GM12891 (cell line): ENCODE results near the gene MAX.

Source experiments
- DNase-seq: peaks from one replicate; pipeline ENCODE4 v3.0.0; 2011; ENCODE audit warnings: low spot score; ENCODE audit not compliant: insufficient read length
- FAIRE-seq: peaks from 2 replicates; lab custom pipeline; 2011; peaks lifted over from hg19 to GRCh38; lab: Jason Lieb, UNC
- PAX5 ChIP-seq: IDR thresholded peaks from 2 replicates; pipeline ENCODE4 v1.6.1; 2011; ENCODE audit warnings: low read length, moderate library complexity, mild to moderate bottlenecking; ENCODE audit not compliant: insufficient read depth, severe bottlenecking
- POLR2A ChIP-seq: IDR thresholded peaks from 2 replicates; pipeline ENCODE4 v1.6.1; 2011; ENCODE audit warnings: low read depth, low read length, control low read depth
- POLR2AphosphoS5 ChIP-seq: IDR thresholded peaks from 2 replicates; pipeline ENCODE4 v1.6.1; 2011; ENCODE audit warnings: low read depth, low read length, control low read depth
- POU2F2 ChIP-seq: IDR thresholded peaks from 2 replicates; pipeline ENCODE4 v1.6.1; 2011; ENCODE audit warnings: low read depth, mild to moderate bottlenecking, control low read depth, low read length, moderate library complexity
- SPI1 ChIP-seq: IDR thresholded peaks from 2 replicates; pipeline ENCODE4 v1.6.1; 2011; ENCODE audit warnings: low read depth, low read length, control low read depth
- TAF1 ChIP-seq: IDR thresholded peaks from 2 replicates; pipeline ENCODE4 v1.6.1; 2011; ENCODE audit warnings: low read depth, low read length, control low read depth

MAX gene

GRCh38 chr14:65137648-65138307 is 35.5 kb upstream of the MAX start:
- TF ChIP-seq PAX5 (no peak), POLR2A (no peak), POLR2AphosphoS5 (no peak), SPI1 (no peak), POU2F2 (no peak), TAF1 (no peak)
- FAIRE-seq = no peak
- DNase-seq = no peak

- no peak for TF ChIP-seq PAX5
- no peak for TF ChIP-seq SPI1
- FAIRE-seq (no peak), DNase-seq (no peak)
Observed at GRCh38 chr14:65134651-65135579, 32.6 kb upstream of the MAX start.

GRCh38 chr14:65132855-65133254 is 30.5 kb upstream of the MAX start:
- FAIRE-seq = no peak
- no peak for DNase-seq
- TF ChIP-seq PAX5 = no peak
- TF ChIP-seq POLR2AphosphoS5 = no peak
- no peak for TF ChIP-seq POU2F2
- no peak for TF ChIP-seq POLR2A

- DNase-seq = no peak
- no peak for TF ChIP-seq PAX5
- no peak for TF ChIP-seq POLR2AphosphoS5
- TF ChIP-seq POLR2A = no peak
- no peak for TF ChIP-seq POU2F2
- no peak for FAIRE-seq
Observed at GRCh38 chr14:65131301-65131701, 29.0 kb upstream of the MAX start.

DNA sequence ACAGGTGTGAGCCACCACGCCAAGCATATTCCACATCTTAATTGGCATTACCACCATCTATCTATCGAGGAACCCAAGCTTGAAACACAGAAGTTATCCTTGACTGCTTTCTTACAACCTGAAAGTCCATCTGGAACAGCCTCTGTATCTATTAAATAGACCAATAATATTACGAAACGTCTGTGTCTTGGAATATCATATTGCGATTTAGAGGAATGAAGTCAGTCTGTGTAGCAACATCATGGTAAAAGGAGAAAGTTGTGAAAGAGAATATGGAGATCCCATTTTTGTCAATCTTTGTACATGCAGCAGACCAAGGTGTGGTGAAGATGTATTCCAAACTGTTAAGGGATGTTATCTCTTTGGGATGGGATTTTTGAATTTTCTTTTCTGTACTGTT is 25.8 kb upstream of the MAX start:
- FAIRE-seq = peak; percentile 20
- TF ChIP-seq PAX5 (no peak), SPI1 (no peak), POU2F2 (no peak), POLR2A (no peak), TAF1 (no peak), POLR2AphosphoS5 (no peak)

DNA sequence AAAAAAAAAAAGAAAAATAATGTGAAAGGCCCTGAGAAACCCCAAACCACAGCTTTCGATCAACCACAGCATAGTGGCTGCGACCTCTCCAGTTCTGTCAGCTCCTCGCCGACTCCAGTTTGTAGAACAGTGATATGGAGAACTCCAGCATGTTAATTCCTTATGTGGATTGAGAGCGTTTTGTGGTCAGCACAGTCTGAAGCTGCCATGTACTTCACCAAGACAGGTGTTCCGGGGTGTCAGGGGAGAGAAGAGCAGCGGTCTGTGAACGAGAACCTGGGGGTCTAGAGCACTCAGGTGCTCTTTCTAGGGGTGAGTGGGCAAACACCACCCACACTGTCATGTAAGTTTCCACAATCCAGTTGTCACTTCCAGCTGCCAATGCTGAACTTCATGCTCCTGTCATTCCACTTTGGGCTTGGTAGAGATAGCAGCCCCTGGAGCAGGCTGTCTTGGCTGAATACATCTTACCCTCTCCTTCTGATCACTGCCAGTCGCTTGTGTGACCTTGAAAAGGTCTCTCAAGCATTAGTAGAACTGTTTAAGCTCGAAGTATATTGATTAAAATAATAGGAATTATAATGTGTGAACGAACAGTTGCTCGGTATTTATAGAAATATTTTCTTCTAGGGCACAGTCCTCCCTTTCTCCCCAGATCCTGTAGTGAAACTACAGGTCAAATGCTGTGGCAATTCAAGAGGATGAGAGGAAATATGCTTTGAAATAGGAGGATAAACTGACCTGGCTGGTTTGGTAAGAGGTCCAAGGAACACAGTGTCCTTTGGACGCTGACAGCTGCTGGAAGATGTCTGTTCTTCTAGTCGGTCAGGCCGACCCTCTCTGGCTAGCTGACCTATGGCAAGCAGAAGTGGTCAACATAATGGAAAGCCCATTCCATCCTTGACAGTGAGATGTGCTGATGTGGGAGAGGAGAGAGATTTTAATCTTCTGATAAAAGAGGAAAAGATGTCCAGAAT is 15.7 kb upstream of the MAX start:
- FAIRE-seq = no peak
- no peak for TF ChIP-seq POLR2A
- no peak for TF ChIP-seq POU2F2
- no peak for TF ChIP-seq TAF1
- TF ChIP-seq SPI1 = no peak
- no peak for TF ChIP-seq POLR2AphosphoS5
- TF ChIP-seq PAX5 = no peak
- no peak for DNase-seq

More for the DNA sequence above, 25.8 kb upstream of the MAX start:
- no peak for DNase-seq

DNA sequence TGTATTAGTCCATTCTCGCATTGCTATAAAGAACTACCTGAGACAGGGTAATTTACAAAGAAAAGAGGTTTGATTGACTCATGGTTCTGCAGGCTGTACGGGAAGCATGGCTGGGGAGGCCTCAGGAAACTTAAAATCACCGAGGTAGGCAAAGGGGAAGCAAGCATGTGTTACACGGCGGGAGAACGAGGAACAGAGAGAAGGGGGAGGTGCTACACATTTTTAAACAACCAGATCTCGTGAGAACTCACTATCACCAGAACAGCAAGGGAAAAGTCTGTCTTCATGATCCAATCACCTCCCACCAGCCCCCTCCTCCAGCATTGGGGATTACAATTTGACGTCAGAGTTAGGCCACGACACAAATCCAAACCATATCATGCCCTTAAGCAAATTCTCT is 13.3 kb upstream of the MAX start:
- no peak for DNase-seq
- no peak for FAIRE-seq
- TF ChIP-seq POLR2A = no peak
- TF ChIP-seq POU2F2 = no peak
- TF ChIP-seq PAX5 = no peak
- TF ChIP-seq SPI1 = no peak
- TF ChIP-seq POLR2AphosphoS5 = no peak
- TF ChIP-seq TAF1 = no peak

GRCh38 chr14:65110525-65110924 is 8.2 kb upstream of the MAX start:
- TF ChIP-seq POLR2AphosphoS5 = no peak
- TF ChIP-seq PAX5 = no peak
- no peak for TF ChIP-seq POU2F2
- TF ChIP-seq POLR2A = no peak
- no peak for TF ChIP-seq TAF1
- no peak for TF ChIP-seq SPI1
- no peak for FAIRE-seq
- no peak for DNase-seq

GRCh38 chr14:65109357-65109756 is 7.0 kb upstream of the MAX start:
- TF ChIP-seq POLR2A = no peak
- TF ChIP-seq POU2F2 = no peak
- TF ChIP-seq TAF1 = no peak
- no peak for TF ChIP-seq PAX5
- no peak for TF ChIP-seq POLR2AphosphoS5
- TF ChIP-seq SPI1 = no peak
- DNase-seq (no peak), FAIRE-seq (no peak)
